GM12874 (cell line): Measurements from ENCODE around the gene EID2.

Source experiments
- CTCF ChIP-seq: IDR thresholded peaks from 2 replicates; pipeline ENCODE4 v1.5.1; 2011; ENCODE audit warnings: low read depth, mild to moderate bottlenecking, control low read depth, low read length, moderate library complexity; ENCODE audit not compliant: insufficient read depth

Gene EID2

GRCh38 chr19:39539518-39540332, at the start of gene EID2:
Gene EID2, minus strand, starts transcription at chr19:39540161. Its CDS starts 82 bp downstream, at chr19:39540079.
- peak; percentile 85 for TF ChIP-seq CTCF

- TF ChIP-seq CTCF, result no peak
These were observed 48.1 kb upstream of the EID2 start for GRCh38 chr19:39588066-39588465.

- no peak for TF ChIP-seq CTCF
These were observed 47.5 kb upstream of the EID2 start for GRCh38 chr19:39587496-39587895.

- TF ChIP-seq CTCF, result no peak
These were observed 43.1 kb upstream of the EID2 start for GRCh38 chr19:39582891-39583625.

- TF ChIP-seq CTCF, result no peak
These were observed 42.5 kb upstream of the EID2 start for GRCh38 chr19:39582442-39582841.

GRCh38 chr19:39568604-39569003, 28.6 kb upstream of the EID2 start:
- TF ChIP-seq CTCF, result no peak

GRCh38 chr19:39566064-39566463, 26.1 kb upstream of the EID2 start:
- no peak for TF ChIP-seq CTCF
